Left lung (tissue), 10 donors: ENCODE measurements around the gene UBE3B. TPM values are rescaled to one million over a fixed set of nuclear protein-coding genes. Genes with fewer than 3 reads are reported as not detected.

Experiments used
- ATAC-seq: fragments of 200-7000 bp; cut with Tn5 transposase; one replicate; pipeline ENCODE4 v1.9.1; 2020; ENCODE audit warnings: moderate library complexity
- DNase-seq, 4 donors: peaks; one replicate each; pipeline ENCODE4 v3.0.0-alpha.2; 2013 to 2020
- H3K27ac ChIP-seq, 2 donors: fragments of 200-600 bp; sonication (generic) in 1 of 2; one replicate each; pipeline versions ENCODE4 v1.5.0 to v1.8.0; 2020 to 2021
- H3K27me3 ChIP-seq, 2 donors: fragments of 200-600 bp; sonication (generic) in 1 of 2; one replicate each; pipeline versions ENCODE4 v1.5.0 to v1.8.0; 2020 to 2021
- H3K36me3 ChIP-seq, 2 donors: fragments of 200-600 bp; sonication (generic) in 1 of 2; one replicate each; pipeline versions ENCODE4 v1.5.0 to v1.8.0; 2020 to 2021
- H3K4me1 ChIP-seq, 2 donors: fragments of 200-600 bp; one replicate each; pipeline ENCODE4 v1.8.0; 2021
- H3K4me3 ChIP-seq, 2 donors: fragments of 200-600 bp; sonication (generic) in 1 of 2; one replicate each; pipeline versions ENCODE4 v1.5.0 to v1.8.0; 2020 to 2021; ENCODE audit warnings: mild to moderate bottlenecking in 1 of 2
- H3K9me3 ChIP-seq, 2 donors: fragments of 200-600 bp; sonication (generic) in 1 of 2; one replicate each; pipeline versions ENCODE4 v1.5.0 to v1.8.0; 2020 to 2021
- intact Hi-C, 2 donors: fragments of 100-400 bp; cut with DNase I; formaldehyde crosslinking; loops; one replicate each; pipeline versions ENCODE4 v1.11.2 to v1.14.2; 2022
- polyA plus RNA-seq, 6 donors: library from polyadenylated mRNA; unstranded; fragments of 120-200 nt; gene quantifications; one replicate each; pipeline ENCODE4 v1.2.1, GENCODE V29; 2013; ENCODE audit not compliant: insufficient read length in 6 of 6
- total RNA-seq, 2 donors: library from RNA; stranded (reverse); fragmentation: NEBNext Ultra II Directional; extraction: Animal tissue kit (Norgen Biotek cat#: 25700); gene quantifications; one replicate each; pipeline ENCODE4 v1.2.1, GENCODE V29; 2021
- TF ChIP-seq, protein P1 (sequence below), 2 donors: fragments of 200-600 bp; sonication (generic) in 1 of 2; IDR thresholded peaks; one replicate each; pipeline versions ENCODE4 v1.5.0 to v1.8.0; 2021; ENCODE audit warnings: antibody characterized with exemption in 2 of 2
- donor health status: DM: no; HTN: yes; CAD: no.
- donor health status: DM: no; HTN: no; CAD: no.

Gene UBE3B
- total and polyA plus RNA-seq, 8 donors, result 30.5 to 42.5 (median 34.3) TPM

DNA sequence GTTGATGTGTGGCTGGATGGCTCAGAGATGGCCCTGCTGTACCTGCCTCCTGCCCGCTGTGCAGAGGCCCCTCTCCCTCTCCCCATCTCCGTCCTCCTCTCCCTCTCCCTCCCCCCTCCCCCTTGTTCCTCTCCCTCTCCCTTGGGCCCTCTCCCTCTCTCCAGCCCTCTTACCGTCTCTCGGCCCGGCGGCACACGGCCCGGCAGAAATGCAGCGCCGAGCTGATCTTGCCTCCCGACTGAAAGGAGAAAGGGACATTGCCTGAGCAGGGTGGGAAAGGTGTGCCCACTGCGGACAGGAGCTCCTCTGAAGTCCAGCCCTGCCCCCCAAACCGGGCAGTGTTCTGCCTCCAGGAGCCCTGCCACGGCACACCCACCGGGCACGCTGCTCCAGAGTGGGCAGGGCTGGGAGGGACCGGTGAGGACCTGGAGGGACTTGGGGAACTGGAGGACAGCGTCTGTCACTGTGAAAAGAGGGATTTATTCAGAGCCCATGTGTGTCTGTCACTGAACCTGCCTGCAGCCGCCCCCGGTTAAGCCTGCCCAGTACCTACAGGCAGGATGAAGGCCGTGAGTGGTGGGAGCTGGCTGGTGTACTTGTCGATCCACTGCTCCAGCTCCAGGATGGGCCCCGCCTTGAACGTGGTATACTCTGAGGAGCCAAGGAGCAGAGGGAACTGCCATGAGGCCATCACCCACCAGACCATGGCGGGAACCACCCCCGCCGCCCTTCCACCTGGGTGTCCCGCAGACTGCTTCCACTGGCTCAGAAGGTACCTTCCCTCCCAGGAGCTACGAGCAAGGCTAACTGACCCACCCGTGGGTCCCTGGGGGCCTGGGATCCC, 83.7 kb downstream of the UBE3B start:
- Histone ChIP-seq H3K4me1 (no peaks in the 10 kb centered on the region), H3K27ac (no peak overlapping the region), H3K36me3 (peaks cover 0 to 57% of the 10 kb centered on the region in 2 donors), H3K27me3 (no peaks in the 10 kb centered on the region), H3K4me3 (no peak overlapping the region), H3K9me3 (no peaks in the 10 kb centered on the region)
- intact Hi-C loops, result no loop called here
- ATAC-seq (no peak), DNase-seq (no peak)
- TF ChIP-seq, protein P1, sequence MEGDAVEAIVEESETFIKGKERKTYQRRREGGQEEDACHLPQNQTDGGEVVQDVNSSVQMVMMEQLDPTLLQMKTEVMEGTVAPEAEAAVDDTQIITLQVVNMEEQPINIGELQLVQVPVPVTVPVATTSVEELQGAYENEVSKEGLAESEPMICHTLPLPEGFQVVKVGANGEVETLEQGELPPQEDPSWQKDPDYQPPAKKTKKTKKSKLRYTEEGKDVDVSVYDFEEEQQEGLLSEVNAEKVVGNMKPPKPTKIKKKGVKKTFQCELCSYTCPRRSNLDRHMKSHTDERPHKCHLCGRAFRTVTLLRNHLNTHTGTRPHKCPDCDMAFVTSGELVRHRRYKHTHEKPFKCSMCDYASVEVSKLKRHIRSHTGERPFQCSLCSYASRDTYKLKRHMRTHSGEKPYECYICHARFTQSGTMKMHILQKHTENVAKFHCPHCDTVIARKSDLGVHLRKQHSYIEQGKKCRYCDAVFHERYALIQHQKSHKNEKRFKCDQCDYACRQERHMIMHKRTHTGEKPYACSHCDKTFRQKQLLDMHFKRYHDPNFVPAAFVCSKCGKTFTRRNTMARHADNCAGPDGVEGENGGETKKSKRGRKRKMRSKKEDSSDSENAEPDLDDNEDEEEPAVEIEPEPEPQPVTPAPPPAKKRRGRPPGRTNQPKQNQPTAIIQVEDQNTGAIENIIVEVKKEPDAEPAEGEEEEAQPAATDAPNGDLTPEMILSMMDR (IDR thresholded peaks at IDR 0.05), result no peak

DNA sequence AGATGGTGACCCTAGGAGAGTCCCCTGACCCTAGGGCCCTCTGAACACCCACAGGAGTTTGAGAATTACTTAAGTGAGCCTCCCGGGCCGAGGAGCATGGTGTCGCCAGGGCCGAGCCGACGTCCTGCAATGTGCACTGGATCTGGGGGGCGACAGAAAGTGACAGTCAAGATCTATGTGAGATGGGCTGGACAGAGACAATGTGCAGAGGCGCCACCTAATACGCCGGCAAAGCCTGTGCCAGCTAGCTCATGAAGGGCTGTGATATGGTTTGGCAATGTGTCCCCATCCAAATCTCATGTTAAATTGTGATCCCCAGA, 84.2 kb downstream of the UBE3B start:
- TF ChIP-seq, protein P1 (IDR thresholded peaks at IDR 0.05), result no peak
- no peaks in the 10 kb centered on the region for H3K4me1 ChIP-seq
- peaks cover 0 to 63% of the 10 kb centered on the region in 2 donors for H3K36me3 ChIP-seq
- no peak overlapping the region for H3K27ac ChIP-seq
- no peaks in the 10 kb centered on the region for H3K9me3 ChIP-seq
- H3K4me3 ChIP-seq, result no peak overlapping the region
- no peak for ATAC-seq
- no peak for DNase-seq
- H3K27me3 ChIP-seq, result no peaks in the 10 kb centered on the region
- intact Hi-C loops, result no loop called here

DNA sequence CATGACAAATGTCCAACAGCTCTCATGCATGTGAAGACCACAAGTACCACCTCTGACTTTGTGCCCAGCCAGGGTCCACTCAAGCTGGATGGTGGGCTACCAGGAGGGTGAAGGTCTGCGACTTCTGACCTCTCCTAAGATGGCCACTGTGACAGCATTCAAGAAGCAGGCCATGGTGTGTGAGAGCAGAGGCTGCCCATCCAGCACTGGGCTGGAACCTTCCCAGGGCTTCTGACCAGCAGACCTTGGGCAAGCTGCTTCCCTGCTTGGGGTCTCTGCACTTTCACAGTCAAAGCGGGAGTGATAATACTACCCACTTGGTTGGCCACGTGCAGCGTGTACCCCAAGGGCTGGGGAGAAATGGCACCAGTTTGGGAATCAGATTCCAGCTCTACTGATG, 85.4 kb downstream of the UBE3B start:
- TF ChIP-seq, protein P1 (IDR thresholded peaks at IDR 0.05), result no peak
- intact Hi-C loops, result no loop called here
- H3K4me1 ChIP-seq, result no peaks in the 10 kb centered on the region
- DNase-seq (no peak), ATAC-seq (no peak)
- H3K4me3 ChIP-seq, result no peak overlapping the region
- no peak overlapping the region for H3K27ac ChIP-seq
- no peaks in the 10 kb centered on the region for H3K27me3 ChIP-seq
- H3K9me3 ChIP-seq, result no peaks in the 10 kb centered on the region
- peaks cover 0 to 68% of the 10 kb centered on the region in 2 donors for H3K36me3 ChIP-seq

DNA sequence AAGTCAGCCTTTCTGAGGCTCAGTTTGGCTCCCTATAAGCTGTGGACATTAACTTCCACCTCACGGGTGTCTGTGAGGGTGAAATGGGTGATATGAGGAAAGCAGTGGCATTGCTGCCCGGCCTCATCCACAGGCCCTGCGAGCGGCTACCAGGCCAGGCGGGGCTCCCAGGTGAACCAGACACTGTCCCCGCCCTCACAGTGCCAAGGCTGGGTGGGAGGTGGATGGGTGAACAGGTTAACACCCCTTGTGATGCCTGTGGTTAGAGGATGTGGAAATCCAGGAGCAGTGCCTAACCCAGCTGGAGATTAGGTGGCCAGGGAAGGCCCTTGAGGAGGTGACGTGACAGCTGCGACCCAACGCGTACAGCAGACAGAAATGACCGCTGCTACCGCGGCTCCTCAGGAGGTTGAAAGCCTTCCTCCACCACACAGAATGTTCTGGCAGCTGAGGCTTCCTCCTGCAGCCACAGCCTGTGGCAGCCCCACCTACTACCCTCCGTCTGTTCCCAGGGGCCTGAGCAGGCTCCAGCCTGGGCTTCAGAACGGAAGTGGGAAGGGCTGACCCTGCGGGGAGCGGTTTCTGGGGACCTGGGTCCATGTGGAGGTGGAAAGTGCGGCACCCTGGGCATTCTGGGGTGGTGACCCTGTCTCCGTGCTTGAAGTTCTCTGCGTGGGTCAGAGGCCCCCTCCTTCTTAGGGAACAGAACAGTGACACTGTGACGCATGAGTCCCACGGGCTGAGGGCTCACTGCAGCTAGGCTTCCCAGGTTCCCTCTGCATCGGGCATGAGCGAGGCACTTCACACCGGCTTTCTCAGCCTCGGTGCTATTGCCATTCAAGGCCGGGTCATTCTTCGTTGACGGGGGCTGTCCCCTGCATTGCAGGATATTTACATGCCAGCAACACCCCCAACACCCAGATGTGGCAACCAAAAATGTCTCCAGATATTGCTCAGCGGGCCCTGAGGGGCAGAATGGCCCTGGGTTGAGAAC, 86.2 kb downstream of the UBE3B start:
- Histone ChIP-seq H3K27ac (no peak overlapping the region), H3K36me3 (peaks cover 0 to 69% of the 10 kb centered on the region in 2 donors), H3K4me1 (no peaks in the 10 kb centered on the region), H3K4me3 (no peak overlapping the region), H3K27me3 (no peaks in the 10 kb centered on the region), H3K9me3 (no peaks in the 10 kb centered on the region)
- DNase-seq (no peak), ATAC-seq (no peak)
- intact Hi-C loops, result no loop called here
- TF ChIP-seq, protein P1 (IDR thresholded peaks at IDR 0.05), result no peak

DNA sequence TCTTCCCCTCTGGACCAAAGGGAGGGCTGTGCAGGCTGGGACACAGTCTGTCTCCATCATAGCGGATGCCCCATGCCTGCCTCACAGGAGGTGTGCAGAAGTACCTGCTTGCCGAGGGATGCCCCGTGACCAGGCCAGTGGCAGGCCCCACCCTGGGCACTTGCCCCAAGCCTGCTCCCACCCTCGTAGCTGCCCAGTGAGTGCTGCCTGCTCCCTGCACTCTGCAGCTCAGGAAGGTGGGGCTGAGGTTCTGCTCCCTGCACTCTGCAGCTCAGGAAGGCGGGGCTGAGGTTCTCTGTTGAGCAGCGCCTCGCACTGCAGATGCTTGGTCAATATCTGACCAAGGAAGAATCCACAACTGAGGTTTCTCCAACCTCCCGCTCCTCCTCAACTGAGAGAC, 89.0 kb downstream of the UBE3B start:
- Histone ChIP-seq H3K27ac (no peak overlapping the region), H3K4me1 (no peaks in the 10 kb centered on the region), H3K36me3 (peaks cover 0 to 75% of the 10 kb centered on the region in 2 donors), H3K27me3 (no peaks in the 10 kb centered on the region), H3K9me3 (no peaks in the 10 kb centered on the region), H3K4me3 (no peak overlapping the region)
- TF ChIP-seq, protein P1 (IDR thresholded peaks at IDR 0.05), result no peak
- intact Hi-C loops, result no loop called here
- ATAC-seq, result no peak
- DNase-seq, result no peak
